ENCODE data around the gene ACSF3. TPM values are rescaled to one million over a fixed set of nuclear protein-coding genes. Genes with fewer than 3 reads are reported as not detected.

The ACSF3 gene
- total RNA-seq, 1 donor from 2014 or later = 41.6 TPM

DNA sequence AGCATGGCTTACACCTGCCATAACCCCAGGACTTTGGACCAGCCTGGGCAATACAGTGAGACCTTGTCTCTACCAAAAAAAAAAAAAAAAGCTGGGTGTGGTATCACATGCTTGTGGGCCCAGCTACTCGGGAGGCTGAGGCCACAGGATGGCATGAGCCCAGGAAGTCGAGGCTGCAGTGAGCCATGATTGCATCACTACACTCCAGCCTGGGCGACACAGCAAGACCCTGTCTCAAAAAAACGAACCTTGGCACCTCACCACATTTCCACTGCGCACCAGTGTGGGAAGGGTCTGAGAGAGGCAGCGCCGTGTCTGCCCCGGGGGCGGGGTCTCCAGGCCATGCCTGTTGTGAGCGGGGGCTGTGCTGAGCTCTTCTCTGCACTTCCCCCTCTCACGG is 6.3 kb downstream of the ACSF3 start:
- Mint-ChIP-seq H3K36me3 (ENCODE audit: low read depth) (peaks cover 43% of the 10 kb centered on the region), H3K4me3 (peak overlapping the region; percentile 40), H3K9me3 (no peaks in the 10 kb centered on the region), H3K27me3 (no peaks in the 10 kb centered on the region), H3K4me1 (peaks cover 56% of the 10 kb centered on the region), H3K27ac (peak overlapping the region; percentile 68)
- DNase-seq = no peak
- intact Hi-C loops (cut with micrococcal nuclease) = loop anchor here (10.0 kb wide), 2 partner anchors 115 to 155 kb away; partner anchors contain the start of gene ZNF778

DNA sequence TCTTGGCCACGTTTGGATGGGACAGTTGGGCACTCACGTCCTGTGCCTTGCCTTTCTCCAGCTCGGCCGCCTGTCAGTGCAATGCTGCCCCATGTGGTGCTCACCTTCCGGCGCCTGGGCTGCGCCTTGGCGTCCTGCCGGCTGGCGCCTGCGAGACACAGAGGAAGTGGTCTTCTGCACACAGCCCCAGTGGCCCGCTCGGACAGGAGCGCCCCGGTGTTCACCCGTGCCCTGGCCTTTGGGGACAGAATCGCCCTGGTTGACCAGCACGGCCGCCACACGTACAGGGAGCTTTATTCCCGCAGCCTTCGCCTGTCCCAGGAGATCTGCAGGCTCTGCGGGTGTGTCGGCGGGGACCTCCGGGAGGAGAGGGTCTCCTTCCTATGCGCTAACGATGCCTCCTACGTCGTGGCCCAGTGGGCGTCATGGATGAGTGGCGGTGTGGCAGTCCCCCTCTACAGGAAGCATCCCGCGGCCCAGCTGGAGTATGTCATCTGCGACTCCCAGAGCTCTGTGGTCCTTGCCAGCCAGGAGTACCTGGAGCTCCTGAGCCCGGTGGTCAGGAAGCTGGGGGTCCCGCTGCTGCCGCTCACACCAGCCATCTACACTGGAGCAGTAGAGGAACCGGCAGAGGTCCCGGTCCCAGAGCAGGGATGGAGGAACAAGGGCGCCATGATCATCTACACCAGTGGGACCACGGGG is 7.1 kb downstream of the ACSF3 start:
- Mint-ChIP-seq H3K27ac (no peak overlapping the region), H3K27me3 (no peaks in the 10 kb centered on the region), H3K36me3 (ENCODE audit: low read depth) (peaks cover 47% of the 10 kb centered on the region), H3K9me3 (no peaks in the 10 kb centered on the region), H3K4me3 (no peak overlapping the region), H3K4me1 (peaks cover 52% of the 10 kb centered on the region)
- intact Hi-C loops (cut with micrococcal nuclease) = no loop called here
- DNase-seq = no peak

DNA sequence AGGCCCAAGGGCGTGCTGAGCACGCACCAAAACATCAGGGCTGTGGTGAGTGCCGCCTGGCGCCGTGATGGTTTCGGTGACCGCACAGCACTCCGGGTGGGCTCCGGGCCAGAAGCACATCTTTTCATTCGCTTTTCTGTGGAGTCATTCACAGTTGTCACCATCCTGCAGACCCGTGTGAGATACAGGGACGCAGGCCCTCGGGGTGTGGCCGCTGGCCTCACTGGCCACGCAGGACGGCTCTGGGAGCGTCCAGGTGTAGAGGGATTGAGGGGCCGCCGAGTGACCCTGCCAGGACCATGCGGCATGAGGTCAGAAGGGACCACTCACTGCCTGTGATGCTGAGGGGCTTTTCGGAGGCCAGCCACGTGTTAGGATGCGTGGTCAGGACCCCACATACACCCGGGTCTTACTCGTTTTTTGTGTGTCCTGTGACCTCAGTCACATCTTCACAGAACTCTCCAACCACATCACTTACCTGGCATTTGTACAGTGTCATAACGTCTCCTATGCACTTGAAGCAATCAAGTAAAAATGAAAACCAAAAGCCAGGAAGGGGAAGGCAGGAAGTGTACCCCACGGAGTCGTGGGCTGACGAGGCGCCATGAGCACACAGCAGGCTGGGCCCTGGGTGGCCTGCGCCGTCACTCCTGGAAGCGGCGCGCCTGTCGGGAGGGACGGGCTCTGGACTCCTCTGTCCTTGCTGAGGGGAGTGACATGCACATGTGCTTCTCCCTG is 7.8 kb downstream of the ACSF3 start:
- DNase-seq = peak; percentile 76
- peak overlapping the region; percentile 13 for H3K4me3 Mint-ChIP-seq
- intact Hi-C loops (cut with micrococcal nuclease) = no loop called here
- no peaks in the 10 kb centered on the region for H3K27me3 Mint-ChIP-seq
- H3K36me3 Mint-ChIP-seq (ENCODE audit: low read depth) = peaks cover 49% of the 10 kb centered on the region
- peak overlapping the region; percentile 43 for H3K27ac Mint-ChIP-seq
- H3K4me1 Mint-ChIP-seq = peaks cover 45% of the 10 kb centered on the region
- no peaks in the 10 kb centered on the region for H3K9me3 Mint-ChIP-seq

DNA sequence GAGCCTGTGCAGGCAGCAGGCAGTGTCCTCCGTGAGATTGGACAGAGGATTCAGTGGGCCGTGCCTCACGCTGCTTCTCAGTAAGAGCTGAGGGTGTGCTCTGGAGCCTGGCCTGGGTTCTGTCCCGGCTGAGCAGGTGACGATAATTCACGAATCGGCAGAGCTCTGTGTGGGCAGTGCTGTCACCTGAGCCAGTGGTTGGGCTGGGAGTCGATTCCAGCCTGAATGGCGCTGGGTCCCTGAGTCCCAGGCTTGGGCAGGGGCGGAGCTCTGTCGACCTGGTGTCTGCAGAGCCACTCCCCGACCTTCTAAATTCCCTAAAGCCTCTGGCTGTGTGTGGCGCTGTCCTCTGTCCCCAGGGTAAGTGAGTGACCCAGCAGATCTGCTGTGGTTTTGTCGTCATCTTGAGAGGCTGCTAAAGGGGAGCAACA is 8.4 kb downstream of the ACSF3 start:
- peak overlapping the region; percentile 43 for H3K27ac Mint-ChIP-seq
- no peaks in the 10 kb centered on the region for H3K9me3 Mint-ChIP-seq
- no peaks in the 10 kb centered on the region for H3K27me3 Mint-ChIP-seq
- H3K36me3 Mint-ChIP-seq (ENCODE audit: low read depth) = peaks cover 49% of the 10 kb centered on the region
- peak overlapping the region; percentile 13 for H3K4me3 Mint-ChIP-seq
- H3K4me1 Mint-ChIP-seq = peaks cover 39% of the 10 kb centered on the region
- DNase-seq = no peak
- intact Hi-C loops (cut with micrococcal nuclease) = no loop called here

DNA sequence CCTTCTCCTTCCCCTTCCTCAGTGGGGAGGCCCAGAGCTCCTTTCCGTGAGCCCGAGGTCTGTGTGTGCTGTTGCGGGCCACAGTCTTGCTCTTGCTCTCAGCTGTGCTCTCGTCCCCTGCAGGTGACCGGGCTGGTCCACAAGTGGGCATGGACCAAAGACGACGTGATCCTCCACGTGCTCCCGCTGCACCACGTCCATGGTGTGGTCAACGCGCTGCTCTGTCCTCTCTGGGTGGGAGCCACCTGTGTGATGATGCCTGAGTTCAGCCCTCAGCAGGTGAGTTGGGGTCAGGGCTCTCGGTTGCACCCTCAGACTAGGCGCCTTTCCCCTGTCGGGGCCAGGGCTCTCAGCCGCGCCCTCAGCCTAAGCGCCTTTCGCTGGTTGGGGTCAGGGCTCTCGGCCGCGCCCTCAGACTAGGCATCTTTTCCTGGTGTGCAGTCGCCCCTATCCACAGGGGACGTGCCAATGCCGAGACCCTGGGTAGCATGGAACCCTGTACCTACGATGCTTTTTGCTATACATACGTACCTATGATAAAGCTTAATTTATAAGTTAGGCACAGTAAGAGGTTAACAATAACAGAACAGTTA is 8.9 kb downstream of the ACSF3 start:
- Mint-ChIP-seq H3K9me3 (no peaks in the 10 kb centered on the region), H3K27me3 (no peaks in the 10 kb centered on the region), H3K4me1 (peaks cover 34% of the 10 kb centered on the region), H3K27ac (peak overlapping the region; percentile 29), H3K4me3 (no peak overlapping the region), H3K36me3 (ENCODE audit: low read depth) (peaks cover 54% of the 10 kb centered on the region)
- DNase-seq = no peak
- intact Hi-C loops (cut with micrococcal nuclease) = no loop called here

DNA sequence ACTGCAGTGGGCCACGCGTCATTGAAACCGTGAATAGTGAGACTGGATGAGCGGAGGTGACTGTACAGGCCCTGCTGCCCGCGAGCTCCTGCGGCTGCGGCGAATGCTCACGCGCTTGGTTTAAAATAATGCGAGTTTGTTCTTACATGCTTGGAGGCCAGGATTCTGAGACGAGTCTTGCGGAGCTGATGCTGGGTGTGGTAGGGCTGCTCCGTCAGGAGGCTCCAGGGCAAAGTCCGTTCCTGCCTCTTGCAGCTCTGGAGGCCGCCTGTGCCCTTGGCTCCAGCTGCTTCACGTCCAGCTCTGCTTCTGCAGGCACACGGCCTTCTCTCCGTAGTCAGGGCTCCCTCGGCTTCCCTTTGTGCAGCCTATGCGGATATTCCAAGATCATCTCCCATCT is 9.5 kb downstream of the ACSF3 start:
- H3K4me3 Mint-ChIP-seq = no peak overlapping the region
- intact Hi-C loops (cut with micrococcal nuclease) = no loop called here
- H3K27ac Mint-ChIP-seq = peak overlapping the region; percentile 16
- H3K4me1 Mint-ChIP-seq = peaks cover 28% of the 10 kb centered on the region
- H3K9me3 Mint-ChIP-seq = no peaks in the 10 kb centered on the region
- peaks cover 57% of the 10 kb centered on the region for H3K36me3 Mint-ChIP-seq (ENCODE audit: low read depth)
- no peaks in the 10 kb centered on the region for H3K27me3 Mint-ChIP-seq
- no peak for DNase-seq

DNA sequence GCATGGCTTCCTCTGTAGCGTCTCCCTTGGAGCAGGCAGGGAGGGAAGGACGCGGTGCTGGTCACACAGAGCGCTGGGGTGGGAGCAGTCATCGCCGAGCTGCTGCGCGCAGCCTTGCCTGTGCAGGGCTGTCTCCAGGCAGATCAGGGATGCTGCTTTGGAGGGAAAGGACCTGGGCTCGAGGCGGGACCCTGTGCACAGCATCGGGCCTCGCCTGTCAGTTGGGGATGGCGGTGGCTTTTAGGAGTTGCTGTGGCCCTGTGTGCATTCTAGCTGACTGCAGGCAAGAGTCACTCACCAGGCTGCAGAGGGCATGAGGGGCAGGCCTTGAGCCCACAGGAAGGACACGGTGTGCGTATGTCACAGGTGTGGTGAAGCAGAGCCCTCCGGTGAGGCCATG is 10.1 kb downstream of the ACSF3 start:
- Mint-ChIP-seq H3K27me3 (no peaks in the 10 kb centered on the region), H3K27ac (no peak overlapping the region), H3K36me3 (ENCODE audit: low read depth) (peaks cover 62% of the 10 kb centered on the region), H3K4me3 (no peak overlapping the region), H3K4me1 (peaks cover 24% of the 10 kb centered on the region), H3K9me3 (no peaks in the 10 kb centered on the region)
- intact Hi-C loops (cut with micrococcal nuclease) = no loop called here
- no peak for DNase-seq

DNA sequence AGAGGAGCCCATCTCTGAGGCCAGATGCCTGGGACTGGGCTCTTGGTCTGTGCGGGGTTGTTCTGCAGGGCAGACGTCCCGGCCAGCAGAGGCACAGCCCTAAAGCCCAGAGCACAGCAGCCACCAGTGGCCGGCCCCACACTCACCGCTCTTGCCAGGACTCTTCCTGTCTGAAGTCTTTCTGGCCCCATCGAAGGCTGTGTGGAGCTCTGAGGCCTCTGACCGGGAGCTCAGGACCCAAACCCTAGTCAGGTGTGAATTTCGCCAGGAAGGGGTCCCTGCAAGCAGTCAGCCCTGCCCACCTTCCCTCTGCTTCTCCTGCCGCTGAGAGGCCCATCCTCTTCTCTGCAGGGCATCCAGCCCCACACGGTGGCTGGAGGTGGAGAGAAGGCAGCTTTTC is 10.7 kb downstream of the ACSF3 start:
- Mint-ChIP-seq H3K36me3 (ENCODE audit: low read depth) (peaks cover 61% of the 10 kb centered on the region), H3K4me1 (peaks cover 22% of the 10 kb centered on the region), H3K4me3 (no peak overlapping the region), H3K27ac (no peak overlapping the region), H3K27me3 (no peaks in the 10 kb centered on the region), H3K9me3 (no peaks in the 10 kb centered on the region)
- DNase-seq = no peak
- intact Hi-C loops (cut with micrococcal nuclease) = no loop called here

DNA sequence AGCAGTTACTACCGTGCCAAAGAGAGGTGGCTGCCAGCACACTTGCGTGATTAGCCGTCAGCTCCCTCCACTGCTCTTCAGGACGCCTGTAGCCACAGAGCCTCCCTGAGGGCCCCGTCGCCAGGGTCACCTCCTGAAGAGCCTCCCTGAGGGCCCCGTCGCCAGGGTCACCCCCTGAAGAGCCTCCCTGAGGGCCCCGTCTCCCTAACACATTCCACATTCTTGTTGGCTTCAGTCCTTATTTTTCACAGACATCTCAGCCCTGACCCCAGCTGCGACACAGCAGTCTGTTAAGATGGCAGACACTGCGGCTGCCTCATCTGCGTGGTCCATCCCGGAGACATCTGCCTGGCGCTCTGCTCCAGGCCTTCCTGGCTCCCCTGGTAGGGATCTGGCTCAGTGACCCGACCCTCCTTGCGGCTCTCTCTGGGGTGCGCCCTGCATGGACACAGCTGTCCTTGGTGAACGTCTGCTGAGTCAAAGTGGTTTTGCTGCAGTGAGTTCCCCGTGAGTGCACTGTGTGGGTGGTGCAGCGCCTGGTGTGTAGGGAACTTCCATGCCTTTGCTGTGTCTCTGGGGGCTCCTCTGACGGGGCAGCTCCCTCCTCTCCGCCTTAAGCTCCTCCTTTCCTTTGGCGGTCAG is 11.4 kb downstream of the ACSF3 start:
- DNase-seq = no peak
- peaks cover 59% of the 10 kb centered on the region for H3K36me3 Mint-ChIP-seq (ENCODE audit: low read depth)
- no peak overlapping the region for H3K27ac Mint-ChIP-seq
- H3K27me3 Mint-ChIP-seq = no peaks in the 10 kb centered on the region
- intact Hi-C loops (cut with micrococcal nuclease) = no loop called here
- H3K4me3 Mint-ChIP-seq = no peak overlapping the region
- no peaks in the 10 kb centered on the region for H3K9me3 Mint-ChIP-seq
- H3K4me1 Mint-ChIP-seq = peaks cover 15% of the 10 kb centered on the region

DNA sequence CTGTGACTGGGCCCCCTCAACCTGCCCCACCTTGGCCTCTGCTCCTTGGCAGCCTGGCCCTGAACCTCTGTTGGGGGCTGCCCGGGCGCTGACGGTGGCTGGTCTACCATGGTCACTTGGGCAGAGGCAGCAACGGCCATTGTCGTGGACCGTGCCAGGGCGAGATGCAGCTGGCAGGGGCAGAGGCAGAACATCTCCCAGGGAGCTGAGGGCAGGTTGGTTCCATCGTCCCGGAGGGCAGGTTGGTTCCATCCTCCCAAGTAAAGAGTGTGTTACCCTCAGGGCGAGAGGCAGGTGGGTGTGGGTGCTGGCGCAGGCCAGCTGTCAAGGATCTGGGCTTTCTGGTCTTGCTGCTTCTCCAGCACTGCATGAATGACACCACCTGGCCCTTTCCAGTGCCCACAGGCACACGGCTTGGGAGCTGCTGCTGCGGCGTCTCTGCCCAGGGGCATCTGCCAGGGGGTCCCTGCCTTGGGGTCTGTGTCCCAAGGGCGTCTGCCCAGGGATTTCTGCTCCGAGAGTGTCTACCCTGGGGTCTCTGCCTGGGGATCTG is 12.0 kb downstream of the ACSF3 start:
- intact Hi-C loops (cut with micrococcal nuclease) = no loop called here
- H3K27me3 Mint-ChIP-seq = no peaks in the 10 kb centered on the region
- no peak overlapping the region for H3K27ac Mint-ChIP-seq
- H3K4me3 Mint-ChIP-seq = no peak overlapping the region
- peaks cover 12% of the 10 kb centered on the region for H3K4me1 Mint-ChIP-seq
- H3K36me3 Mint-ChIP-seq (ENCODE audit: low read depth) = peaks cover 57% of the 10 kb centered on the region
- no peak for DNase-seq
- H3K9me3 Mint-ChIP-seq = no peaks in the 10 kb centered on the region

DNA sequence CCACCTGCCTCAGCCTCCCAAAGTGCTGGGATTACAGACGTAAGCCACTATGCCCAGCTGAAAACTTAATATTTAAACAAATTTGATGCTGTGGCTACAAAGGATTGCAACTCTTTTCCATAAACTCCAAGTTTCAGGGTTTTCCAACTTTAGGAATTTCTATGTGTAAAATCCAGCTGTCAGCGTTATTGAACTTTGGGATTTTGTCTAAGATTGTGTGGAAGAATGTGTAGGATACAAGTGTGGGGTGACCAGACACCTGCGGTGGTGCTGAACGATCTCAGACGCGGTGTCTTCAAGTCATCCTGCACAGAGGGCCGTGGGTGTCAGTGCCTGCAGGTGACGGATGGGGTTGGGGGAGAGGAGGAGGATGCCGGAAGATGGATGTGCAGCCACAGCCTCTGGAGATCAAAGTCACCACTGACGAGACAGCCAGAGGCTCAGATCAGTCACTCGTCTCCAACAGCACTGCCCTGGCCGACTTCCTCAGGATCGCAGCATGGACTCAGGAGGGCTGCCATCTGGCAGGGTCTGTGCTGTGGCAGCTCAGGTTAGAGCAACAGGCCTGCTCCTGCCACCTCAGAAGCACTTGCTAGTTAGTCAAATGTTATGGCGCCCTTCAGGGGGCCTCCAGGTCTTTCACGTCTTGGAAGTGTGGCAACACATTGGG is 13.0 kb downstream of the ACSF3 start:
- Mint-ChIP-seq H3K27ac (no peak overlapping the region), H3K4me1 (peaks cover 6% of the 10 kb centered on the region), H3K9me3 (no peaks in the 10 kb centered on the region), H3K36me3 (ENCODE audit: low read depth) (peaks cover 49% of the 10 kb centered on the region), H3K4me3 (no peak overlapping the region), H3K27me3 (no peaks in the 10 kb centered on the region)
- no peak for DNase-seq
- intact Hi-C loops (cut with micrococcal nuclease) = no loop called here

DNA sequence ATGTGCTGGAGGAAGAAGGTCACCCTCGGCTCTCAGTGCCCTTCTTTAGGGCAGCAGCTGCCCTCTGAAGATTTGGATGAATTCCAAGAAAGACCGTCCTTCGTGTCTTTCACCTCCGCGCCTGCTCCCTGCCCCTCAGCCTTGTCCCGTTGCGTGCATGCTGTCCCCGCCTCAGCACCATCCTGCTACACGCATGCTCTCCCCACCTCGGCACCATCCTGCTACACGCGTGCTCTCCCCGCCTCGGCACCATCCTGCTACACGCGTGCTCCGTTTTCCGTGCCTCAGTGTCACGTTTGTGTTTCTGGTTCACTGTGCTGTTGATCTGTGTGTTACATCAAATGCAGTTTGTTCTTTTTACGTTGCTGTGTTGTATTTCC is 13.5 kb downstream of the ACSF3 start:
- Mint-ChIP-seq H3K27me3 (no peaks in the 10 kb centered on the region), H3K9me3 (no peaks in the 10 kb centered on the region), H3K36me3 (ENCODE audit: low read depth) (peaks cover 46% of the 10 kb centered on the region), H3K27ac (no peak overlapping the region), H3K4me1 (peaks cover 4% of the 10 kb centered on the region), H3K4me3 (no peak overlapping the region)
- DNase-seq = no peak
- intact Hi-C loops (cut with micrococcal nuclease) = no loop called here

DNA sequence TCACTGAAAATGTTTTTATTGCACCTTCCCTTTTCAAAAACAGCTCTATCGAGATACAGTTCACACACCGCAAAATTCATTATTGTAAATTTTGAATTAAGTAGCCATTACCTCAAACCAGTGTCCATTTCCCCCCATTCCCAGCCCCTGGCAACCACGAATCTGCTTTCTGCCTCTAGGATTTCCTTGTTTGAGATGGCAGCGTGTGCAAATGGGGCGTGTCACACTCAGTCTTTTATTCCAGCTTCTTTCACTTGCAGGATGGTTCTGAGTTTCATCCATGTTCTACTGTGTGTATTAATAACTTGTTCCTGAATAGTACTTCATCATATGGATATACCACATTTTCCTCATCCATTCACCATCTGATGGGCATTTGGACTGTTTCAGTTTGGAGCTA is 14.8 kb downstream of the ACSF3 start:
- Mint-ChIP-seq H3K9me3 (no peaks in the 10 kb centered on the region), H3K27me3 (no peaks in the 10 kb centered on the region), H3K4me1 (peaks cover 1% of the 10 kb centered on the region), H3K4me3 (no peak overlapping the region), H3K27ac (no peak overlapping the region), H3K36me3 (ENCODE audit: low read depth) (peaks cover 39% of the 10 kb centered on the region)
- intact Hi-C loops (cut with micrococcal nuclease) = no loop called here
- DNase-seq = no peak
